Neuron (in vitro differentiated cells): Measurements from ENCODE around the gene PINK1.
A peak's percentile ranks its signal among the peaks of the same experiment; 100 is the strongest.

Experiments used
- H2AFZ ChIP-seq: one replicate; pipeline ENCODE4 v1.6.1; 2013; ENCODE audit warnings: low read depth, mild to moderate bottlenecking, inconsistent platforms, low read length, moderate library complexity
- H3K27me3 ChIP-seq: one replicate; pipeline ENCODE4 v1.6.1; 2013; ENCODE audit warnings: low read length; ENCODE audit not compliant: insufficient read depth
- H3K36me3 ChIP-seq: one replicate; pipeline ENCODE4 v1.6.1; 2013; ENCODE audit warnings: low read length; ENCODE audit not compliant: insufficient read depth
- H3K4me1 ChIP-seq: one replicate; pipeline ENCODE4 v1.6.1; 2013; ENCODE audit warnings: low read length; ENCODE audit not compliant: insufficient read depth
- H3K4me3 ChIP-seq: 2 replicates; pipeline ENCODE4 v1.5.1; 2013; ENCODE audit warnings: mild to moderate bottlenecking, low read length, moderate library complexity
- H3K9me3 ChIP-seq: one replicate; pipeline ENCODE4 v1.6.1; 2013; ENCODE audit warnings: low read length

The PINK1 gene

DNA sequence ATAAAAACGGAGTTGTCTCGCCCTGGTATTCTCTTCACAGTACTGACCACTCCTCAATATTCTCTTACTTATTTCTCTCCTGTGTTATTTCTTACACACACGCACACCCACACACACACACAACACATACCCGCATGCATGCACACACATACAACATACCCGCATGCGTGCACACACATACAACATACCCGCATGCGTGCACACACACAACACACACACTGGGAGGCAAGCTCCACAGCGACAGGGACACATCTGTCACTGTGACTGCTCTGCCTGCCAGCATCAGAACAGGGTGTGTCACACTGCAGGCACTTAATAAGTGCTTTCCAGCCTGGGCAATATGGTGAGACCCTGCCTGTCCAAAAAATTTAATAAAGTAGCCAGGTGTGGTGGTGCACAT lies 48.7 kb downstream of the PINK1 start:
- Histone ChIP-seq H3K9me3 (no peaks in the 10 kb centered on the region), H2AFZ (no peak overlapping the region), H3K4me3 (no peak overlapping the region), H3K27me3 (no peaks in the 10 kb centered on the region), H3K36me3 (no peaks in the 10 kb centered on the region), H3K4me1 (no peaks in the 10 kb centered on the region)

DNA sequence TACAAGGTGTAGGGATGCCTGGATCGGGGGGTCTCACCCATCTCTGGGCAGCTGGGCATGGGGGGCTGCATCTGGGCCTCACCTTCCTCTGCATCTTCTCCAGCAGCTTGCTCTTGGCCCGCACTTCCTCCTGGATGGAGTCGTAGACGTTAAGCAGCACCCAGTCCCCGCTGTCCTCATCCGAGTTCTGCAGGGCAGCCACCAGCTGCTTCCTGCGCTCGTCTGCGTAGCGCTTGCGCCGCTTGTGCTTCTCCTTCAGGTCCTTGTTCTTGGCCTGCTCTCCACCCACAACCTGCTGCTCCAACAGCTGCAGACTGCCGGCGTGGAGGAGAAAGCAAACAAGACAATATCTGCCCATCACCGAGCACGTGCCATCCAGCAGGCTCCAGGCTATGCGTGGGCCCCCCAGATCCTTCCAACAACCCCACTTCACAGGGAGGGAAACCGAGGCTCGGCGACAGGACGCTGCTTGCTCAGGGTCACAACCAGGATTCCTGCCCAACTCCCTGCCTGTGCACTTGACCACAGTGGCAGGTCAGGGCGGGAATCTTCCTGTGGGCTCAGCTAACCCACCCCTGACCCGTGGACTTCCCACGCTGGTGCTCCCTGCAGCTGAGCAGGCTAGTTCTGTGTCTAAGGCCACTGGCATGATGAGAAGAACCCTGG lies 49.4 kb downstream of the PINK1 start:
- Histone ChIP-seq H3K36me3 (no peaks in the 10 kb centered on the region), H3K4me3 (no peak overlapping the region), H2AFZ (no peak overlapping the region), H3K4me1 (no peaks in the 10 kb centered on the region), H3K9me3 (no peaks in the 10 kb centered on the region), H3K27me3 (no peaks in the 10 kb centered on the region)

DNA sequence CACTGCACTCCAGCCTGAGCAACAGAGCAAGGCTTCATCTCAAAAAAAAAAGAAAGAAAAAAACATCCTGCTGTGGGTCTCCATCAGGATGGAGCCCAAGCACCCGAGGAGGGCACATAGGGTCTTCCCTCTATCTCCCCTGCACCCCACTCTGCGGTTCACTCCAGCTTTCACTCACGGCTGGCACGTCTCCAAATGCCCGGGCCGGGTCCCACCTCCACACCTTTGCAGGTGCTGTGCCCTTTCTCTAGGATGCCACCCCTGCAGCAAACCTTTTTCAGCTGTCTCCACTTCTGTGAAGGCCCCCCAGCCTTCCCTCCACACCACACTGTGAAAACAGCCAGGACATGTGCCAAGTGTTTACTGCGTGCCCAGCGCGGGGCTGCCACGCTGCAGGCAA lies 50.4 kb downstream of the PINK1 start:
- Histone ChIP-seq H3K4me3 (no peak overlapping the region), H3K9me3 (no peaks in the 10 kb centered on the region), H3K4me1 (no peaks in the 10 kb centered on the region), H3K36me3 (no peaks in the 10 kb centered on the region), H3K27me3 (no peaks in the 10 kb centered on the region), H2AFZ (no peak overlapping the region)

DNA sequence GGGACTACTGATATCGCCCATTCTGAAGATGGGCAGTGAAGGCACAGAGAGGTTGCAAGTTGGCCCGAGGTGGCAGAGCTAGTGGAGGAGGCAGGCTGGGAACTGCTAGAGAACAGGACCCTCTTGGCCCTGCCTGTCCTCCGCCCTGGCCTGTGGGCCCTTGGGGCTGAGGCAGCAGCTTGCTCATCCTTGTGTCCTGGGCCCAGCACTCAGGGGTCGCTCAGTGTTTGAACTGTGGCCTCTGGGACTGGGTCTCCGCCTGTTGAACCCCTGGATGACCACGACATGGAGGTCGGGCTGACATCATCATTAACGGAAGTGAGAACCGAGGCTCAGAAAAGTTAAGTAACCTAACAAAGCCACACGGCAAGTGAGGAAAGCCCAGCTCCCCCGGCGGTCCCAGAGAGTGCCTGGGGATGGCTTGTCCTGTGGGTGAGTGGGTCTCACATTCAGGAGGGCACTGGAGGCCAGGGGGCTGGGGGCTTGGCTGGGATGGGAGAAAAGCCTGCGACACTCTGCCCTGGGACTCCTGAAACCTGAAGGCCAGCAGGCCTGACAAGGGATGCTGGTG lies 50.9 kb downstream of the PINK1 start:
- H3K36me3 ChIP-seq, result no peaks in the 10 kb centered on the region
- H3K9me3 ChIP-seq, result no peaks in the 10 kb centered on the region
- H2AFZ ChIP-seq, result no peak overlapping the region
- H3K4me3 ChIP-seq, result no peak overlapping the region
- H3K4me1 ChIP-seq, result no peaks in the 10 kb centered on the region
- no peaks in the 10 kb centered on the region for H3K27me3 ChIP-seq

DNA sequence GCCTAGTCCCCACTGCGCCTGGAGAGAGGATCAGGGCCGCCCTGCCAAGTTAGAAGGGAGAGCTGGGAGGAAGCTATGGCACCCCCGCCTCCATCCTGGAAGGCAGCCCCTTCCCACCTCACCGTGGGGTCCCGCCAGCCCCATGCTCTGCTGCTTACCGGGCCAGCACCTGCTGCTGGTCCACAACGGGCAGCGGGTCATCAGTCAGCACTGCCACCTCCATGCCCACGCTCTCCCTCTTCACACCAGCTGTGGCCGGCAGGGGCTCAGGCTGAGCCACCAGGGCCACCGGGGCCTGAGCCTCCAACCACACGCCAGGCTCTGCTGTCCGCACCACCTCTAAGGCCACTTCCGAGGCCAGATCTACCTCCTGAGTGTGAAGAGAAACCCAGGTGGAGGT lies 51.4 kb downstream of the PINK1 start:
- no peak overlapping the region for H3K4me3 ChIP-seq
- no peaks in the 10 kb centered on the region for H3K9me3 ChIP-seq
- no peaks in the 10 kb centered on the region for H3K27me3 ChIP-seq
- H3K36me3 ChIP-seq, result no peaks in the 10 kb centered on the region
- no peak overlapping the region for H2AFZ ChIP-seq
- H3K4me1 ChIP-seq, result no peaks in the 10 kb centered on the region

DNA sequence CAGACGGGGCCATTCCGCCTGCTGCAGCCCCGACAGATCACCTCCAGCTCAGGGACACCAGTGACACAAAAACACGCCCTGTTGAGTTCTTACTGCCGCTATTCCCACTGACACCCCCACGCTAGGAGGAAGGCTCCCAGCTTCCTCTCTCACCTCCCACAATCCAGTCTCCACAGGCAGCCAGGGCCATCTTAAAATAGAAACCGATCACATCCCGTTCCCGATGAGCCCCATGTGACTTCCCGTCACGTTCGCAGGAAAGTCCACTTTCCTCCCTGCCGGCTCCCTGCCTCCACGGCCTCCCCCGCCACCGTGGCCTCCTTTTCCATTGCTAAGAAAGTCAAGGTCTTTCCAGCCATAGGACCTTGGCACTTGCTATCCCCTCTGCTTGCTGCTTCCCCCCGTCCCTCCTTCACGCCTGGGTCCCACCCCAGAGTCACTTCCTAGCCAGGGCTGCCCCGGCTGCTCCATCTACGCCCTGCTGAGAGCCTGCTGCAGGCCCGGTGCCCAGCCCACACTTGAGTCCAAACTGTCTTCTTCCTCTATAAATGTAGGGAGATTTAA lies 51.9 kb downstream of the PINK1 start:
- no peaks in the 10 kb centered on the region for H3K27me3 ChIP-seq
- H3K4me1 ChIP-seq, result no peaks in the 10 kb centered on the region
- no peaks in the 10 kb centered on the region for H3K9me3 ChIP-seq
- H3K4me3 ChIP-seq, result no peak overlapping the region
- no peak overlapping the region for H2AFZ ChIP-seq
- H3K36me3 ChIP-seq, result no peaks in the 10 kb centered on the region

DNA sequence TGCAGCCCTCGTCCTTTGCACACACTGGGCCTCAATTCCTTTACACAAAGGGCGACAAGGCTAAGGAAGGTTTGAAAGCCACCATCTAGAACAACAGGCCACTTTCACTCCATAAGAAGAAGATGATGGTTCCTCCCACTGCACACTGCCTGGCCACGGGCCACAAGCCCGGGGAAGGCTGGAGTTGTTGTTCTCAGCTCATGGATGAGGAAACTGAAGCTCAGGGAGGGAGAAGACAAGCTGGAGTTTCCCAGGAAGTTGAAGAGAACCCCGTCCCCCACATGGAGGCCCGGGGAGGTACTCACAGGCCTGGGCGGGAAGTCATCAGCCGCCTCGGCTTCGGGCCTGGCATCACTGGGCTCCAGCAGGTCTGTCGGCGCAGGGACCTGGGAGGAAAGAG lies 52.5 kb downstream of the PINK1 start:
- no peaks in the 10 kb centered on the region for H3K36me3 ChIP-seq
- H2AFZ ChIP-seq, result no peak overlapping the region
- H3K9me3 ChIP-seq, result no peaks in the 10 kb centered on the region
- no peaks in the 10 kb centered on the region for H3K4me1 ChIP-seq
- no peak overlapping the region for H3K4me3 ChIP-seq
- no peaks in the 10 kb centered on the region for H3K27me3 ChIP-seq

DNA sequence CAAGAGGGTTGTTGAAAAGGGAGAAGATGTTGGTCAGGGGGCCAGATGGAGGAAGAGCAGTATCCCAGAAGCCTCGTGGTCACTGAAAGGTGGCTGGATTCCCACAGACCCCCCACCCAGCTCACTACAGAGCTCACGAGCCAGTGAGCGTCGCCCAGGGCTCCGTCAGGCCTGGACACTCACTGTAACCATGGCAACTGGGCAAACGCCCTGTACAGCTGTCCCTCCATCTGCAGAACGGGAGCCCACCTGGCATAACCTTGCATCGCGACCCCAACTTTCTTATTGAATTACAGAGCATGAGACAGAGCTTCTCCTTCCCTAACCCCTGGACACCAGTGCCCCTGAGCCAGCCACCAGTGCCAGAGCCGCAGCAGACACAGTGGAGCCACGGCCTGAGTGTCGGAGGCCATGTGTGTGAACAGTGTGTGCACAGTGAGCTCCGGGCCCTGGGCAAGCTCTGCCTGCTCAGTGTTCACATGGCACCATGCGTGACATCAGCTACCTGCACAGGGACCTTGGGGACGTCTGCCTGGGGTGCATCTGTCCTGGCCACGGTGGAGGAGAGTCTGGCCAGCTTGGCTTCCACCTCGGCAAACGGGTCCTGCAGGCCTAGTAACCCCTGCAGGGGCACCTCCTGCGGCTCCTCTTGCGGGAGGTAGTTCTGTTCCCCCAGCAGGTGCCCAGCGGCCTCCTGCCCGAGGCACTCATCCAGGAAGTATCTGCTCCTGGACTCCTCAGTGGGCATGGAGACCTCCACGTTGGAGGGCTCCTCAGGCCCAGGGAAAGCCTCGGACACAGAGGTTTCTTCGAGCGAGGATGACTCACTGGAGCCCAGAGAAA lies 53.8 kb downstream of the PINK1 start:
- Histone ChIP-seq H3K4me3 (no peak overlapping the region), H3K9me3 (no peaks in the 10 kb centered on the region), H3K4me1 (no peaks in the 10 kb centered on the region), H3K36me3 (no peaks in the 10 kb centered on the region), H3K27me3 (no peaks in the 10 kb centered on the region), H2AFZ (no peak overlapping the region)

DNA sequence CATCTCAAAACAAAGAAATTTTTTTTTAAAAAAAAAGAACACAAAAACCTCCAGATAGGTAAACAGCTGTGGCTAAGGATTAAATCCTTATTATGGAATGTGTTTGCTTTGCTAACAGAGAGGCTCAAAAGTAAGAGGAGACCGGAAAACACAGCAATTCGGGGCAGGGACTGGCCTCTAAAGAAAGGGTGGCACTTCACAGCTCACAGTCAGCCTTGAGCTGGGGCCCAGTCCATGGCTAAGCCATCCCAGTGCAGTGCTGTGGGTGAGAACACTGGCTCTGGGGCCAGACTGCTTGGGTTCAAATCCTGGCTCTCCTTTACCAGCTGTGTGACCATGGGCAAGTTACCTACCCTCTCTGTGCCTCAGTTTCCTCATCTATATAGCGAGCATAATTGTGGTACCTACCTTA lies 56.4 kb downstream of the PINK1 start:
- Histone ChIP-seq H3K36me3 (no peaks in the 10 kb centered on the region), H3K9me3 (no peaks in the 10 kb centered on the region), H3K4me1 (peaks cover 3% of the 10 kb centered on the region), H2AFZ (no peak overlapping the region), H3K27me3 (no peaks in the 10 kb centered on the region), H3K4me3 (no peak overlapping the region)

DNA sequence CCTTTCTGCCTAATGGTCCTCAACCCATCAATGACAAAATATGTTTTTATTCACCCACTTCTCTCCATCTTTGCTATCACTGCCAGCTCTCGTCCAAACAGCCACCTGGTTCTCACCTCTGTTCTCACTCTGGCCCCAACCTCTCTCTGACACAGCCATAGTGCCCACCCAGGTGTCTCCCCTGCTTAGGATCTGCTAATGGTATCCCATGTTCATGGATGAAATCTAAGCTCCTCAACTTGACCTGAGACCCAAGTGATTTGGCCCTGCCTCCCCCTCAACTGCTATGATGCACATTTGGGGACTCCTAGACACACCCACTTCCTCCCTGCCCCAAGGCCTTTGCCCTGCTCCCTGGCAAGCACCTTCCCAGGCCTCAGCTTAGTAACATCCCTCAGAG lies 58.6 kb downstream of the PINK1 start:
- no peaks in the 10 kb centered on the region for H3K9me3 ChIP-seq
- H3K4me1 ChIP-seq, result peaks cover 6% of the 10 kb centered on the region
- no peak overlapping the region for H2AFZ ChIP-seq
- no peak overlapping the region for H3K4me3 ChIP-seq
- H3K36me3 ChIP-seq, result no peaks in the 10 kb centered on the region
- H3K27me3 ChIP-seq, result no peaks in the 10 kb centered on the region

DNA sequence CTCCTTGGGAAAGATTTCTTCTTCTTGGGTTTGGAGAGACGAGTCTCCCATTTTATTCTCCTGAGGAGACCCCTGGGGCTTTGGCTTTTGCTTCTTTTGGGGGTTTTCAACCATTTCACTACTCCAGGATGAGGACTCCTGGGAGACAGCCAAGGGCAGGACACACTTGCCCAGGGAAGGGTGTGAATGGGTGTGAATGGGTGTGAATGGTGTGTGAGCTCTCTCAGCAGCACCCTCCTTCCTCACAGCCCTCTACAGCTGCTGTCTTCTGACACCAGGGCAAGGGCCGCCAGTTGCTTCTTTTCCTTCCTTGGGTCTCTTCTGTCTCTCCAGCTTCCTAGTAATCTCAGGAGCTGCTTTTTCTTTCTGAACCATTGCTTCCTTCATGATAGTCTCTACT lies 60.4 kb downstream of the PINK1 start:
- Histone ChIP-seq H3K4me3 (no peak overlapping the region), H3K27me3 (no peaks in the 10 kb centered on the region), H3K4me1 (peaks cover 14% of the 10 kb centered on the region), H3K36me3 (no peaks in the 10 kb centered on the region), H3K9me3 (no peaks in the 10 kb centered on the region), H2AFZ (no peak overlapping the region)

DNA sequence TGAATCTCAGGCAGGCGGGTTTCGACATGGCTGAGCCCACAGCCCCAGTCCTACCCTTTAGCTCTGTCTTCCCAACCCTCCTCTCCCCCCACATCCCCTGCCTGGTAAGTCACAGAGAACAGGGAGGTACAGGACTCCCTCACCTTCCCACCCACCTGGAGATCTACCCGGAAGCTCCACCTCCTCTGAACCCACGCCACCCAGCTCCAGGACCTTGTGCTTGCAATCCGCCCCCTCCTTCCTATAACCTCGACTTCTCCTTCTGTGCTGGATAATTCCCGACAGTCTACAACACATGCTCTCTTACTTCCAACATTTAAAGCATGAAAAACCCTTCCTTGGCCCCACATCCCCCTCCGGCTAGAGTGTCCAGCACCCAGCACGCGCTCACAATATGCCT lies 62.3 kb downstream of the PINK1 start:
- H2AFZ ChIP-seq, result peak overlapping the region; percentile 86
- H3K4me1 ChIP-seq, result peaks cover 14% of the 10 kb centered on the region
- no peak overlapping the region for H3K4me3 ChIP-seq
- no peaks in the 10 kb centered on the region for H3K36me3 ChIP-seq
- no peaks in the 10 kb centered on the region for H3K9me3 ChIP-seq
- no peaks in the 10 kb centered on the region for H3K27me3 ChIP-seq
